Activated B cell treated with CpG ODN at 0.5 μM for 24 hours (primary cell): ENCODE data around the gene APH1A. TPM values are rescaled to one million over a fixed set of nuclear protein-coding genes. Genes with fewer than 3 reads are reported as not detected.
"Not testable (repeated sequence)": the region's sequence is repeated elsewhere in the genome, so short reads cannot be mapped to it uniquely, and the experiment has no call there.

ENCODE experiments used
- ATAC-seq: fragments of 200-7000 bp; cut with Tn5 transposase; one replicate; pipeline ENCODE4 v1.10.0; 2021; ENCODE audit warnings: low read depth, mild to moderate bottlenecking, moderate library complexity
- CTCF ChIA-PET: fragments of 350-600 bp; sonication (Branson Sonifier 250); formaldehyde crosslinking; loops from one replicate; lab custom pipeline; 2021; ENCODE audit warnings: antibody characterized with exemption; lab: Charles Lee
- POLR2A ChIA-PET: fragments of 350-600 bp; sonication (Branson Sonifier 250); formaldehyde crosslinking; loops from one replicate; lab custom pipeline; 2021; ENCODE audit warnings: antibody characterized with exemption; lab: Charles Lee
- DNase-seq: peaks from one replicate; pipeline ENCODE4 v3.0.0; 2022
- H3K27ac Mint-ChIP-seq: one replicate; pipeline ENCODE4 v1.8.0; 2020; ENCODE audit warnings: mixed read lengths
- H3K27me3 Mint-ChIP-seq: one replicate; pipeline ENCODE4 v1.8.0; 2021; ENCODE audit warnings: mixed read lengths
- H3K36me3 Mint-ChIP-seq: one replicate; pipeline ENCODE4 v1.8.0; 2021; ENCODE audit warnings: low read depth, mixed read lengths
- H3K4me1 Mint-ChIP-seq: one replicate; pipeline ENCODE4 v1.8.0; 2021; ENCODE audit warnings: mixed read lengths
- H3K4me3 Mint-ChIP-seq: one replicate; pipeline ENCODE4 v1.8.0; 2020; ENCODE audit warnings: mild to moderate bottlenecking, mixed read lengths
- H3K9me3 Mint-ChIP-seq: one replicate; pipeline ENCODE4 v1.8.0; 2020; ENCODE audit warnings: mixed read lengths
- intact Hi-C: fragments of 100-400 bp; cut with micrococcal nuclease; formaldehyde crosslinking; loops from one replicate; pipeline ENCODE4 v1.15.1; 2024
- total RNA-seq: library from RNA; stranded (reverse); gene quantifications from 2 replicates; pipeline ENCODE4 v1.2.3, GENCODE V29; 2022
- TF ChIP-seq, protein P1 (sequence below): fragments of 200-600 bp; IDR thresholded peaks from one replicate; pipeline ENCODE4 v1.8.0; 2022; ENCODE audit warnings: antibody characterized with exemption, mild to moderate bottlenecking

The APH1A gene
- total RNA-seq, 1 donor from 2014 or later = 145 TPM

- H3K4me3 Mint-ChIP-seq = no peak overlapping the region
- intact Hi-C loops = no loop called here
- no peak for ATAC-seq
- POLR2A ChIA-PET = no interaction called here
- CTCF ChIA-PET = no interaction called here
- H3K27me3 Mint-ChIP-seq = peaks cover 1% of the 10 kb centered on the region
- TF ChIP-seq, protein P1, sequence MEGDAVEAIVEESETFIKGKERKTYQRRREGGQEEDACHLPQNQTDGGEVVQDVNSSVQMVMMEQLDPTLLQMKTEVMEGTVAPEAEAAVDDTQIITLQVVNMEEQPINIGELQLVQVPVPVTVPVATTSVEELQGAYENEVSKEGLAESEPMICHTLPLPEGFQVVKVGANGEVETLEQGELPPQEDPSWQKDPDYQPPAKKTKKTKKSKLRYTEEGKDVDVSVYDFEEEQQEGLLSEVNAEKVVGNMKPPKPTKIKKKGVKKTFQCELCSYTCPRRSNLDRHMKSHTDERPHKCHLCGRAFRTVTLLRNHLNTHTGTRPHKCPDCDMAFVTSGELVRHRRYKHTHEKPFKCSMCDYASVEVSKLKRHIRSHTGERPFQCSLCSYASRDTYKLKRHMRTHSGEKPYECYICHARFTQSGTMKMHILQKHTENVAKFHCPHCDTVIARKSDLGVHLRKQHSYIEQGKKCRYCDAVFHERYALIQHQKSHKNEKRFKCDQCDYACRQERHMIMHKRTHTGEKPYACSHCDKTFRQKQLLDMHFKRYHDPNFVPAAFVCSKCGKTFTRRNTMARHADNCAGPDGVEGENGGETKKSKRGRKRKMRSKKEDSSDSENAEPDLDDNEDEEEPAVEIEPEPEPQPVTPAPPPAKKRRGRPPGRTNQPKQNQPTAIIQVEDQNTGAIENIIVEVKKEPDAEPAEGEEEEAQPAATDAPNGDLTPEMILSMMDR = no peak
- DNase-seq = no peak
- H3K27ac Mint-ChIP-seq = no peak overlapping the region
- H3K4me1 Mint-ChIP-seq = no peaks in the 10 kb centered on the region
- no peaks in the 10 kb centered on the region for H3K9me3 Mint-ChIP-seq
- no peaks in the 10 kb centered on the region for H3K36me3 Mint-ChIP-seq
Measured at GRCh38 chr1:150243003-150243402, 25.8 kb downstream of the APH1A start.

GRCh38 chr1:150237746-150238145 is 31.1 kb downstream of the APH1A start:
- CTCF ChIA-PET = no interaction called here
- intact Hi-C loops = loop anchor here (10.0 kb wide), 1 partner anchor 737 kb away; the partner anchor contains the start of gene CERS2
- DNase-seq (no peak), ATAC-seq (no peak)
- Mint-ChIP-seq H3K4me3 (peak overlapping the region; percentile 19), H3K9me3 (no peaks in the 10 kb centered on the region), H3K27ac (no peak overlapping the region), H3K27me3 (peaks cover 2% of the 10 kb centered on the region), H3K36me3 (peaks cover 6% of the 10 kb centered on the region), H3K4me1 (peaks cover 20% of the 10 kb centered on the region)
- TF ChIP-seq, protein P1 = no peak
- POLR2A ChIA-PET = no interaction called here

- H3K27me3 Mint-ChIP-seq, H3K4me3 Mint-ChIP-seq, H3K27ac Mint-ChIP-seq, POLR2A ChIA-PET, H3K36me3 Mint-ChIP-seq, ATAC-seq, H3K9me3 Mint-ChIP-seq, DNase-seq: not testable (repeated sequence)
- CTCF ChIA-PET = interaction anchor here (1.4 kb wide), 1 partner anchor 19 kb away, joined by 4 read pairs; no protein-coding TSS in a partner anchor
- intact Hi-C loops = loop anchor here (10.0 kb wide), 1 partner anchor 738 kb away; the partner anchor contains the start of gene CERS2
- H3K4me1 Mint-ChIP-seq = peaks cover 22% of the 10 kb centered on the region
Measured at GRCh38 chr1:150237176-150237575, 31.6 kb downstream of the APH1A start.

GRCh38 chr1:150236614-150237100 is 32.2 kb downstream of the APH1A start:
- H3K4me1 Mint-ChIP-seq = peaks cover 22% of the 10 kb centered on the region
- TF ChIP-seq, protein P1 = no peak
- H3K4me3 Mint-ChIP-seq = no peak overlapping the region
- peaks cover 6% of the 10 kb centered on the region for H3K36me3 Mint-ChIP-seq
- no peak for DNase-seq
- ChIA-PET CTCF (interaction anchor here (1.4 kb wide), 1 partner anchor 19 kb away, joined by 4 read pairs; no protein-coding TSS in a partner anchor), POLR2A (interaction anchor here (0.6 kb wide), 1 partner anchor 227 kb away, joined by 13 read pairs; no protein-coding TSS in a partner anchor)
- no peak overlapping the region for H3K27ac Mint-ChIP-seq
- no peak for ATAC-seq
- peaks cover 2% of the 10 kb centered on the region for H3K27me3 Mint-ChIP-seq
- intact Hi-C loops = loop anchor here (1.0 to 10.0 kb wide), 5 partner anchors 23 to 738 kb away; partner anchors contain the start of genes APH1A, CERS2, CIART and RPRD2
- no peaks in the 10 kb centered on the region for H3K9me3 Mint-ChIP-seq

DNA sequence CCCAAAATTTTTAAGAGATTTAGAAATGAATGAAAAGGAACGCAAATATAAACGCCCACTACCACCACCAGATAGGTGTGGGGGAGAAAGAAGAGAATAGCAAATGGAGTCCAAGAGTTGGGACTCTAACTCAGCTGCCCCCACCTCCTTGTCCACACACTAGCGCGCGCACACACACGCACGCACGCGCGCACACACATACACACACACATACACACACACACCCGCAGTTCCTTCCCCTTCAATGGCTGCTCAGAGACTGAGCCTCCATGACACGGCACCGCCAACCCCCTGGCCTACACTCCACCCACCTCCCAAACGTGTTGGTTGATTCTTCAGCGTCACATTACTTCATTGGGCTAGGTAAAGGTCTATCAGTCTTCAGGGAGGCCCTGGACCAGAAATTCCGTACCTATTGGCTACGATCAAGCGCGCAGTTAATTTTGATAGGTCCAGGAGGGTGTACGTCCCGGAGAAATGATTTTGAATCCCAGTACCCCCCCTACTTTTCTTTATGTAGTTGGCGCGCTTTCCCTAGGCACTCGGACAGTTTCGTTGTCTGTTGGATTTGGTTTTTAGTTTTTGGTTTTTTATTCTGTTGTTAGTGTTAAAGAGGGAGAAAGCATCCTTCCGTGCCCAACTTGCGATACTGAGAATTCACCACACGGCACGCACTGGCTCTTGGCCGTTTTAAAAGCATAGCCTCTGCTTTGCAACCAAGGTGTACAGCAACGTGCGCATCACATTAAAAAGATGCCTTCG is 32.8 kb downstream of the APH1A start, which contains the start of gene ANP32E:
Gene ANP32E (minus strand): TSS at position 261 of the 762 bp plus-strand sequence. CDS start 326 bp downstream, outside the sequence.
- Mint-ChIP-seq H3K9me3 (no peaks in the 10 kb centered on the region), H3K27ac (no peak within 1 kb of the TSS), H3K4me1 (peaks cover 22% of the 10 kb centered on the region), H3K27me3 (peaks cover 2% of the 10 kb centered on the region), H3K4me3 (no peak within 1 kb of the TSS), H3K36me3 (peaks cover 6% of the 10 kb centered on the region)
- intact Hi-C loops = loop anchor here (1.0 to 10.0 kb wide), 6 partner anchors 23 to 739 kb away; partner anchors contain the start of genes APH1A, CERS2, CIART and RPRD2
- TF ChIP-seq, protein P1 = no peak
- peak; percentile 88 for ATAC-seq
- POLR2A ChIA-PET = interaction anchor here (0.6 to 1.5 kb wide), 18 partner anchors 11 to 1303 kb away, joined by 3 to 23 read pairs (median 4); partner anchors contain the start of genes APH1A, RPRD2, TARS2 and VPS45
- CTCF ChIA-PET = interaction anchor here (1.1 to 1.4 kb wide), 2 partner anchors 13 to 20 kb away, joined by 3 to 4 read pairs; no protein-coding TSS in a partner anchor
- peak; percentile 82 for DNase-seq
